ENCODE data around the gene LAMB1. TPM values are rescaled to one million over a fixed set of nuclear protein-coding genes. Genes with fewer than 3 reads are reported as not detected.

LAMB1 gene
- total RNA-seq, 1 experiment from 2014 or later, result 240 TPM

- no peak for DNase-seq
- no peak overlapping the region for H3K27ac Mint-ChIP-seq (ENCODE audit: unreplicated experiment)
- peaks cover 38% of the 10 kb centered on the region for H3K36me3 Mint-ChIP-seq (ENCODE audit: insufficient read depth, unreplicated experiment)
- intact Hi-C loops (cut with micrococcal nuclease; ENCODE audit: unreplicated experiment), result no loop called here
- CTCF ChIA-PET, result no interaction called here
- H3K4me3 Mint-ChIP-seq (ENCODE audit: low read depth, unreplicated experiment), result no peak overlapping the region
- no TSS peak for BruUV-seq (replicated peaks)
- H3K27me3 Mint-ChIP-seq (ENCODE audit: unreplicated experiment), result no peaks in the 10 kb centered on the region
- no peaks in the 10 kb centered on the region for H3K4me1 Mint-ChIP-seq (ENCODE audit: low read depth, unreplicated experiment)
- TF ChIP-seq CTCF (IDR thresholded peaks at IDR 0.05; ENCODE audit: unreplicated experiment), result no peak
- H3K9me3 Mint-ChIP-seq (ENCODE audit: low read depth, unreplicated experiment), result no peaks in the 10 kb centered on the region
These were observed 35.5 kb downstream of the LAMB1 start for GRCh38 chr7:107967420-107967819.

GRCh38 chr7:107966711-107967110 is 36.2 kb downstream of the LAMB1 start:
- no TSS peak for BruUV-seq (replicated peaks)
- Mint-ChIP-seq H3K27me3 (ENCODE audit: unreplicated experiment) (no peaks in the 10 kb centered on the region), H3K4me3 (ENCODE audit: low read depth, unreplicated experiment) (no peak overlapping the region), H3K4me1 (ENCODE audit: low read depth, unreplicated experiment) (no peaks in the 10 kb centered on the region), H3K27ac (ENCODE audit: unreplicated experiment) (no peak overlapping the region), H3K9me3 (ENCODE audit: low read depth, unreplicated experiment) (no peaks in the 10 kb centered on the region), H3K36me3 (ENCODE audit: insufficient read depth, unreplicated experiment) (peaks cover 43% of the 10 kb centered on the region)
- no peak for TF ChIP-seq CTCF (IDR thresholded peaks at IDR 0.05; ENCODE audit: unreplicated experiment)
- no peak for DNase-seq
- intact Hi-C loops (cut with micrococcal nuclease; ENCODE audit: unreplicated experiment), result no loop called here
- CTCF ChIA-PET, result no interaction called here

- CTCF ChIA-PET, result no interaction called here
- H3K4me3 Mint-ChIP-seq (ENCODE audit: low read depth, unreplicated experiment), result no peak overlapping the region
- no peaks in the 10 kb centered on the region for H3K4me1 Mint-ChIP-seq (ENCODE audit: low read depth, unreplicated experiment)
- no peak overlapping the region for H3K27ac Mint-ChIP-seq (ENCODE audit: unreplicated experiment)
- intact Hi-C loops (cut with micrococcal nuclease; ENCODE audit: unreplicated experiment), result no loop called here
- H3K9me3 Mint-ChIP-seq (ENCODE audit: low read depth, unreplicated experiment), result no peaks in the 10 kb centered on the region
- no peak for DNase-seq
- H3K27me3 Mint-ChIP-seq (ENCODE audit: unreplicated experiment), result no peaks in the 10 kb centered on the region
- H3K36me3 Mint-ChIP-seq (ENCODE audit: insufficient read depth, unreplicated experiment), result peaks cover 40% of the 10 kb centered on the region
- TF ChIP-seq CTCF (IDR thresholded peaks at IDR 0.05; ENCODE audit: unreplicated experiment), result no peak
- no TSS peak for BruUV-seq (replicated peaks)
These were observed 38.5 kb downstream of the LAMB1 start for GRCh38 chr7:107964510-107964909.

- Mint-ChIP-seq H3K36me3 (ENCODE audit: insufficient read depth, unreplicated experiment) (peaks cover 54% of the 10 kb centered on the region), H3K27me3 (ENCODE audit: unreplicated experiment) (no peaks in the 10 kb centered on the region), H3K4me1 (ENCODE audit: low read depth, unreplicated experiment) (no peaks in the 10 kb centered on the region), H3K9me3 (ENCODE audit: low read depth, unreplicated experiment) (no peaks in the 10 kb centered on the region), H3K4me3 (ENCODE audit: low read depth, unreplicated experiment) (no peak overlapping the region), H3K27ac (ENCODE audit: unreplicated experiment) (no peak overlapping the region)
- intact Hi-C loops (cut with micrococcal nuclease; ENCODE audit: unreplicated experiment), result no loop called here
- DNase-seq, result no peak
- BruUV-seq (replicated peaks), result no TSS peak
- CTCF ChIA-PET, result no interaction called here
- TF ChIP-seq CTCF (IDR thresholded peaks at IDR 0.05; ENCODE audit: unreplicated experiment), result no peak
These were observed 40.1 kb downstream of the LAMB1 start for GRCh38 chr7:107962817-107963216.

- peaks cover 57% of the 10 kb centered on the region for H3K36me3 Mint-ChIP-seq (ENCODE audit: insufficient read depth, unreplicated experiment)
- DNase-seq, result no peak
- CTCF ChIA-PET, result no interaction called here
- H3K4me1 Mint-ChIP-seq (ENCODE audit: low read depth, unreplicated experiment), result no peaks in the 10 kb centered on the region
- intact Hi-C loops (cut with micrococcal nuclease; ENCODE audit: unreplicated experiment), result no loop called here
- TF ChIP-seq CTCF (IDR thresholded peaks at IDR 0.05; ENCODE audit: unreplicated experiment), result no peak
- no peaks in the 10 kb centered on the region for H3K27me3 Mint-ChIP-seq (ENCODE audit: unreplicated experiment)
- H3K9me3 Mint-ChIP-seq (ENCODE audit: low read depth, unreplicated experiment), result no peaks in the 10 kb centered on the region
- BruUV-seq (replicated peaks), result no TSS peak
- peak overlapping the region; percentile 8 for H3K27ac Mint-ChIP-seq (ENCODE audit: unreplicated experiment)
- no peak overlapping the region for H3K4me3 Mint-ChIP-seq (ENCODE audit: low read depth, unreplicated experiment)
These were observed 41.6 kb downstream of the LAMB1 start for GRCh38 chr7:107961405-107961804.

Data from Calu3 (cell line).